GM19025 (cell line): ENCODE results near the gene SMYD3.
"Not testable (repeated sequence)": the region's sequence is repeated elsewhere in the genome, so short reads cannot be mapped to it uniquely, and the experiment has no call there.

Source experiments
- ATAC-seq: cut with Tn5 transposase; IDR thresholded peaks from one replicate; pipeline ENCODE4 v1.9.1; 2021; ENCODE audit warnings: mild to moderate bottlenecking, low read depth, moderate library complexity; ENCODE audit not compliant: unreplicated experiment

Gene SMYD3

DNA sequence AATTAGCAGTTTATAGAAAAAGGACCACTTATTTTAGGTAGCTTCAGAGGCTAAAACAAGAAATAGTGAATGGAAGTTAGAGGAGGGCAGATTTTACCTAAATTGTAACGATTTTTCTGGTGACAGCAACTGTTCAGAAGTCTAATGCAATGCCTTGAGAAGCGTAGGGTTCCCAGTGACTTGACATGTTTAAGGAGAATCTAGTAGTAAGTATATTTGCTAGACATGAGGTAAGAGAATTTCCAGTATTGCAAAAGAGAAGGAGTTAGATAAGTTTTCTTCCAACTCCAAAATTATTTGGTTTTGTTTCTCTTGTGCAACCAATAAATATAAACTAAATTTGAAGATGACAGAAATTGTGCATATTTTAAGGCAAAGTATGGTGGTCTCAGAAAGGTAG is 140.0 kb downstream of the SMYD3 start:
- ATAC-seq, result no peak

DNA sequence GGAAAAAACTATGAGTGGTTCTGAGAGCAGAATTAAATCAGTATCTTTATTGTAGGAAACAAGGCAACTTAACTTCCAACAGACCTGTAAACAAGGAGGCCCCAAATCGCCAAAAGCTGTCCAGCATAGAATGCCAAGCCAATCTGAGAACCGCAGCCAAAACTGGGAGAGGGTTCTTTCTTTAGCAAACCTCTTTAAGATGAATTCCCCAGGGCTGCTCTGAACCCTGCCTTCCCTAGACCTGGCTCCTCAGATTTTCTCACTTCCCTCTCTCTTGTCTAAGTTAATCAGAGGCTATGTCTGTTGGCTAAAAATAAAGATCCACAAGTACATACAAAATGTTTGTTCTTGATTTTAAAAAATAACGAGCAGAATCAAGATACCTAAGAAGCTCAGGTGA is 141.4 kb downstream of the SMYD3 start:
- no peak for ATAC-seq

DNA sequence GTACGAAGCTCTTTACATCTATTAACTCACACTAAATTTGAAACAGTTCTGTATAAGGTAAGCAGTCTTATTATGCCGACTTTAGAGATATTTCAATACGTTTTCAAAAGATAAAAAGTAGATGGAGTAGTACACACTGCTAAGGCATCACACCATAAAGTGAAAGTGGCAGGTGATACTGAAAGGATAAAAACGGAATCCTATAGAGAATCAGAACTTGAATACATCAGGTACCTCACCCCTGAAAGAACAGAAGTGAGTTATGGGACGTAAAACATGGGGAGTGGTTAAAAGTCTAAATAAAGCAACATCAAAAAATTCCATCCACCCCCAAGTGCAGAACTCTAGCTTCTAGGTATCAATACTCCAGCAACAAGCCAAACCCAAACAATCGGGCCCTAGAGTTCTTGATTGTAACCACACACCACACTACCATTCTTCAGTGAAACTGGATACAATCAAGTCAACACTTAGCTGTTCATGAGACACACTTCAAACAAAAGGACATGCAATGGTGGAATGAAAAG is 142.6 kb downstream of the SMYD3 start:
- peak; percentile 85 for ATAC-seq

DNA sequence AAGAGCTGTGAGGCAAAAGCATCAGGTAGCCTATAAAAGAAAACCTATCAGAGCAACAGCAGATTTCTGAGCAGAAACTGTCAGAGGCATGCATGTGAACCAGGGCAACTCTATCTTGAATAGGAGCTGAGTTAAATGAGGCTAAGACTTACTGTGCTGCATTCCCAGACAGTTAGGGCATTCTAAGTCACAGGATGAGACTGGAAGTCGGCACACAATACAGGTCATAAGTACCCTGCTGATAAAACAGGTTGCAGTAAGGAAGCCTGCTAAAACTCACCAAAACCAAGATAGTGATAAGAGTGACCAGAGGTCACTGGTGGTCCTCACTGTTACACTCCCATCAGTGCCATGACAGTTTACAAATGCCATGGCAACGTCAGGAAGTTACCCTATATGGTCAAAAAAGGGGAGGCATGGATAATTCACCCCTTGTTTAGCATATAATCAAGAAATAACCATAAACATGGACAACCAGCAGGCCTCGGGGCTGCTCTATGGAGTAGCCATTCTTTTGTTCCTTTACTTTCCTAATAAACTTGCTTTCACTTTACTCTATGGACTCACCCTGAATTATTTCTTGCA is 150.0 kb downstream of the SMYD3 start:
- ATAC-seq, result not testable (repeated sequence)

DNA sequence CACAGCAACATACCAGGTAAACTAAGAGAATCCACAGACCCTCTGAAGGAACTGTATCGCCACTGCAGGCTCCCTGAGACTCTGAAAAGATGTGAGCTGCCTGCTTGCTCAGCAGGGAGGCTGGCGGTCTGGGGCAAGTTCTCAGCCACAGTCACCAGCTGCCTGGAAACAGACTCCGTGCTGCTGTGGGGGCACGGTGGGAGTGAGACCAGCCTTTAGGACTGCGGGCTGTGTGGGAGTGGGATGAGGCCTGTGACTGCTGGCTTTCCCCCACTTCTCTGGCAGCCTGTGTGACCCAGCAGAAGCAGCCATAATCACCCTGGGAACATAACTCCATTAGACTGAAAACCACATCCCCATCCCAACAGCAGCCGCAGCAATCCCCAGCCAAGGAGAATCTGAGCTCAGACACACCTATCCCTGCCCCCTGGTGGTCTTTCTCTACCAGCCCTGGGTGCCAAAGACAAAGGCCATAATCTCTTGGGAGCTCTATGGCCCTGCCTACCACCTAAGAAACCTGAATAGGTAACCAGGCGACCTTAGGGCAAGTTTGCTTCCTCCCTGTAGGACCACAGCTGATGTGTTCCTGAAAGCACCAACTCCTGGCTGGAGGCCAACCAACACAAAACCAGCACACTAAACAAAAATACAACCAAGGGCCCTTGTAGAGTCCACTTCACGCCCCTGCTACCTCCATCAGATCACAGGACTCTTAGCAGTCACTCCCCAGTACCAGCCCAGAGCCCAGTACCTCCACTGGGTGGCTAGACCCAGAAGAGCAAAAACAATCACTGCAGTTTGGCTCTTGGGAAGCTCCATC is 151.5 kb downstream of the SMYD3 start:
- ATAC-seq, result no peak

DNA sequence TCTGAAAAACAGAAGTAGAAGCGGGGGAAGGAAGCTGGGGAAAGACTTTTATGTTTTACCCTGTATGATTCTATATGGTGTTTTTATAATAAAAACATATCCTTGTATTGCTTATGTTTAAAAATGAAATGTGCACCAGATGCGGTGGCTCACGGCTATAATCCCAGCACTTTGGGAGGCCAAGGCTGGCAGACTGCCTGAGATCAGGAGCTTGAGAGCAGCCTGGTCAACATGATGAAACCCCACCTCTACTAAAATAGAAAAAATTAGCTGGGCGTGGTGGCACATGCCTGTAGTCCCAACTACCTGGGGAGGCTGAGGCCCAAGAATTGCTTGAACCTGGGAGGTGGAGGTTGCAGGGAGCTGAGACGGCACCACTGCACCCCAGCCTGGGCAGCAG is 155.4 kb downstream of the SMYD3 start:
- no peak for ATAC-seq

DNA sequence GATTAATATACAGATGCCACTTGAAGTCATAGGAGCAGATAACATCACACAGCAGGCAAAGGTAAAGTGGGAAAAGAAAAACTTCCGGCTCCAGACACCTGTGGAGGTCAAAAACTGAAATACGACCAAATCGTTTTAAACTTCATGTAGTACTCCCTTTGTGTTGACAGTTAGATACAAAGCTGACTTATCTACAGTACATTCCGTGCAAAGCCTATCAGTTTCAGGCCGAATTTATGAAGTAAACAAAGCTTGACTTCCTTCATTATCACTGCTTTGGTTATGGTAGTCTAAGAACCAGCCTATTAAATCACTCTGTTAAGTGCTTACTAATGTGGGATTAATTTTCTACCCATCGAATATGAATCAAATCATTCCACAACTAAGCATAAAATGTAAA is 156.3 kb downstream of the SMYD3 start:
- no peak for ATAC-seq

DNA sequence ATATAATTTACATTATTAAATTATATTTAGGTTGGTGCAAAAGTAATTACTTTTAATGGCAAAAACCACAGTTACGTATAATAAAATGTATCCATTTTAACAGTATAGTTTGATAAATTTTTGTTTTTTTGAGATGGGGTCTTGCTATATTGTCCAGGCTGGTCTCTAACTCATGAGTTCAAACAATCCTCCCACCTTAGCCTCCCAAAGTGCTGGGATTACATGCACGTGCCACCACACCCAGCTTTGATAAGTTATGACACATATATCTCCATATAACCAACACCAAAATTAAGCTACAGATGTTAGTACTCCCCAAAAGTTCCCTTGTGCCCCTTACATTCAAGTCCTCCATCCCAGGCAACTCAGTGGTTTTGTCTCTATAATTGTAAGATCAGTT is 163.1 kb downstream of the SMYD3 start:
- ATAC-seq, result no peak

DNA sequence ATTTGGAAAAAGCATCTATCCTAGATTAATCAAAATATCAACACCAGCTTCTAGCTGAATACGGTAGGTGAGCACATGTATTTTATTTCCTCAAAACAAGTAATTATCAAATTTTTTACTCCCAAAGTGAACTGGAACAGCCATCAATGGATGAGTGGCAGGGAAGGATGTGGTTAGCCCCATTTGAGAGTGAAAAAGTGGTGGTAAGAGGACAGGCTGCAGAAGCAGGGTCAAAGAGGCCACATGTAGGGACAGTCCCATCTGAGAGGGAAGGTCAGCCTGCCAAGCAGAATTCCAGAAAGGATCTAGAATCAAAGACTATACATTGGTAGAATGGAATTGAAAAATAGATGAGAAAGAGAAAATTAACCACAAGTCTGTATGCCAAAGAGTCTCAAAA is 163.8 kb downstream of the SMYD3 start:
- no peak for ATAC-seq

DNA sequence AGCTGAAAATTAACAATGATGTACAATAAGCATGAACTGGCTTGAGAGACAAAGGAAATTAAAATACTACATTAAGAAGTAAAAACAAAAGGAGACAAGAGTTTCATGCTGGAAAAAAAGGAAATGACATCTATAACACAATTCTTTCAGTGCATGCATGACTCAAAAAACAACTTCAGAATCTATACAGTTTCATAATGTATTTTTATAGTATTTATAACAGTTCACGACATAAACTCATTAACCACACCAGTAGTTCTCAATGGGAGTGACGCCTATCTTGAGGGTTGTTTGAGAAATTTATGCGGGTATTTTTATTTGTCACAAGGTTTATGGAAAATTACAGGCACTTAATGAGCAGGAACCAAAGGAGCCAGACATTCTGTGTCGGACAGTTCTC is 168.5 kb downstream of the SMYD3 start:
- ATAC-seq, result no peak

DNA sequence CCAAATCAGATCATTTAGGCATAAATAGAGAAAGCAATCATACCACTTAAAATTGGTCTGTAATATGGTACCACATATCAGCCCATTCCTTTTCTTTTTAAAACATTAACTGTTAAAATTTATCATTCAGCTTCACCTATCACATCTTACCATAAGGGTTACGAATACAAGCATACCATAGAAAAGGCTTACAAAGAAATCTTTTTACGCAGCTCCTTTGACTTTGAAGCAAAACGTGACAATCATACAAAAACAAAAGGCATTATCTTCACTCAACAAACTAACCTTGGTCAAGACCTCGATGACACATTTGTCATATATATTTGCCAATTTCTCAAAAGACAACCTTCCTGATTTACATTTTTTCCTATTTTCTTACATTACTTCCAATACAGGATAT is 169.0 kb downstream of the SMYD3 start:
- ATAC-seq, result no peak

DNA sequence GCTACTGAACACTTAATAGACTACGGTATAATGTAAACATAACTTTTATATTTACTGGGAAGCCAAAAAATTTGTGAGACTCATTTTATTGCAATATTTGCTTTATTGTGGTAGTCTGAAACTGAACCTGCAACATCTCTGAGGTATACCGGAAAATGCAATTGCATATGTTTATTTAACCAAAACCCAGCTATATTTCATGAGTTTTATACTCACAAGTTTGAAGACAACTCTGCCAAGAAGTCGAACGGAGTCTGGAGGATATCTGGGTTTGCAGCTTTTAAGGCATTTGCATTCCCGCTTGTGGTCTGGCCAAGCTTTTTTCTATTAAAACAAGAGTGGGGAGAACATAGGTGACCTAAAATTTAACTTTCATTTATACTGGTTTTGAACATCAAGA is 171.9 kb downstream of the SMYD3 start:
- ATAC-seq, result no peak

DNA sequence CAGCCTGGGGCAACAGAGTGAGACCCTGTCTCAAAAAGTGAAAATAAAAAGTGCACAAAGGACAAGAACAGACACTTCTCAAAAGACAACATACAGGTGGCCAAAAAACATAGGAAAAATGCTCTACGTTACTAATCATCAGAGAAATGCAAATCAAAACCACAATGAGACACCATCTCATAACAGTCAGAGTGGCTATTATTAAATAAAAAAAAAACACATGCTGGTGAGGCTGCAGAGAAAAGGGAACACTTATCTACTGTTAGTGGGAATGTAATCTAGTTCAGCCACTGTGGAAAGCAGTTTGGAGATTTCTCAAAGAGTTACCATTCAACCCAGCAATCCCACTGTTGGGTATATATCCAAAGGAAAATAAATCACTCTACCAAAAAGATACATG is 173.2 kb downstream of the SMYD3 start:
- ATAC-seq, result no peak

DNA sequence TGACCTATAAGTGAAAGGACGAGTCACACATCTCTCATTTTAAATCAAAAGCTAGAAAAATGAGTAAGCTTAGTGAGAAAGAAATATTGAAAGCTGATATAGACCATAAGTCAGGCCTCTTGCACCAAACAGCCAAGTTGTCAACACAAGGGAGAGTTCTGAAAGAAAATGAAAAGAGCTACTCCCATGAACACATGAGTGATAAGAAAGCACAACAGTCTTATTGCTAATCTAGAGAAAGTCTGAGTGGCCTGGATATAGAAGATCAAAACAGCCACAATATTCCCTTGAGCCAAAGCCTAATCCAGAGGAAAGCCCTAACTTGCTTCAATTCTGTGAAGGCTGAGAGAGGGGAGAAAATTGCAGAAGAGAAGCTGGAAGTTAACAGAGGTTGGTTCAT is 175.0 kb downstream of the SMYD3 start:
- no peak for ATAC-seq

DNA sequence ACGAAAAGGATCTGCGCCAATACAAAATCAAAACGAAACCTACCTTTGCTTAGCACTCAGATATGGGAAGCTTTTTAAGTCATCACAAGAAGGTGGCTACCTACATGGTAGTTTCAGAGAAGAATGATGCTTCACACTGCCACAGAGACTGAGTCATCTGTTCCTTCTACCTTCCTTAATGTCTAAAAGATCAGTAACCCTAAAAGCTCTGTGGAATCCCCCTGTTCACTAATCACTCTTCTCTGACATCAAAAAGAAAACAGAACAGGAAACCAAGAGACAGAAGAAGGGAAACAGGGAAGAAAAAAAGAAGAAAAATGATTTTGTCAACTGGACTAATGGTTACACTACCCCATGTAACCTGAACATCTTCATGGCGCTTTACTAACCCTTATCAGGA is 177.2 kb downstream of the SMYD3 start:
- ATAC-seq, result peak; percentile 96

DNA sequence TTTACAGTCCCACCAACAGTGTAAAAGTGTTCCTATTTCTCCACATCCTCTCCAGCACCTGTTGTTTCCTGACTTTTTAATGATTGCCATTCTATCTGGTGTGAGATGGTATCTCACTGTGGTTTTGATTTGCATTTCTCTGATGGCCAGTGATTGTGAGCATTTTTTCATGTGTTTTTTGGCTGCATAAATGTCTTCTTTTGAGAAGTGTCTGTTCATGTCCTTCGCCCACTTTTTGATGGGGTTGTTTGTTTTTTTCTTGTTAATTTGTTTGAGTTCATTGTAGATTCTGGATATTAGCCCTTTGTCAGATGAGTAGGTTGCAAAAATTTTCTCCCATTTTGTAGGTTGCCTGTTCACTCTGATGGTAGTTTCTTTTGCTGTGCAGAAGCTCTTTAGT is 177.8 kb downstream of the SMYD3 start:
- not testable (repeated sequence) for ATAC-seq

DNA sequence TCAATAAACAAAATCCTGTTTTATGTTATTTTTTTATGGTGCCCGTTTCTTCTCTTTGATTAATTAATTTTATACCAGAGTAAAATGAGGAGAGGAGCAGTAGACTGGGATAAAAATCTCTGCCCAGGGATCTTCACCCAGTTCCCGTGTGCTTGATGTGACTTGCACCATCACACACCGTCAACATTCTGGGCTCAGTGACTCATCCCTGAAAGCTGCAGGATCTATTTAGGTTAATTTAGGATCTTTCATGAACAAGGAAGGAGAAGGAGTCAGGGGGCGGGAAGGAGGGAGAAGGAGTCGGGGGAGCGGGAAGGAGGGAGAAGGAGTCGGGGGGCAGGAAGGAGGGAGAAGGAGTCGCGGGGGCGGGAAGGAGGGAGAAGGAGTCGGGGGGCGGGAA is 182.4 kb downstream of the SMYD3 start:
- no peak for ATAC-seq

DNA sequence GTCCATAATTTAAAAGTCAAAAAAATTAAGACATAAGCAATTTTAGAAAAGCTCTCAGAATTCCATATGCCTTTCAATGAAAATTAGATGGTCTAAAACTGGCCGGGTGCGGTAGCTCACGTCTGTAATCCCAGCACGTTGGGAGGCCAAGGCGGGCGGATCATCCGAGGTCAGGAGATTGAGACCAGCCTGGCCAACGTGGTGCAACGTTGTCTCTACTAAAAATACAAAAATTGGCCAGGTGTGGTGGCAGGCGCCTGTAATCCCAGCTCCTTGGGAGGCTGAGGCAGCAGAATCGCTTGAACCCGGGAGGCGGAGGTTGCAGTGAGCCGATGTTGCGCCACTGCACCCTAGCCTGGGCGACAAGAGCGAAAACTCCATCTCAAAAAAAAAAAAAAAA is 183.0 kb downstream of the SMYD3 start:
- ATAC-seq, result not testable (repeated sequence)

DNA sequence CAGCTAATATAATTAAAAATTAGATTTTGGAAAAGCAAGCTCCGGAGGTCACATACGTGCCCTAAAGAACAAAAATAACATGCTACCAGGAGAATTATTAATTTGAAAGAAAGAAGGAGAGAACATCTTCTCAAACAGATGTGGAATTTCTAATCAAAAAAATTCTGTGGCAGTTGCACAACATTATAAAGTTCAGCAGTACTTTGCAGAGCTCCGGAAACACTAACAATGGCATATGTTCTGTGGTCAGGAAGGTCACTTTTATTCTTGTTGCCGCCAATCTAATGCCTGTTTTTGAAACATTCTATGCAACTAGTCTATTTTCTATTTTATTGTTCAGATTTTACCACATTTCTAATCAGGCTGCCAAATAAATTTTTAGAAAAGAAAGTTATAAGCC is 186.8 kb downstream of the SMYD3 start:
- ATAC-seq, result no peak

DNA sequence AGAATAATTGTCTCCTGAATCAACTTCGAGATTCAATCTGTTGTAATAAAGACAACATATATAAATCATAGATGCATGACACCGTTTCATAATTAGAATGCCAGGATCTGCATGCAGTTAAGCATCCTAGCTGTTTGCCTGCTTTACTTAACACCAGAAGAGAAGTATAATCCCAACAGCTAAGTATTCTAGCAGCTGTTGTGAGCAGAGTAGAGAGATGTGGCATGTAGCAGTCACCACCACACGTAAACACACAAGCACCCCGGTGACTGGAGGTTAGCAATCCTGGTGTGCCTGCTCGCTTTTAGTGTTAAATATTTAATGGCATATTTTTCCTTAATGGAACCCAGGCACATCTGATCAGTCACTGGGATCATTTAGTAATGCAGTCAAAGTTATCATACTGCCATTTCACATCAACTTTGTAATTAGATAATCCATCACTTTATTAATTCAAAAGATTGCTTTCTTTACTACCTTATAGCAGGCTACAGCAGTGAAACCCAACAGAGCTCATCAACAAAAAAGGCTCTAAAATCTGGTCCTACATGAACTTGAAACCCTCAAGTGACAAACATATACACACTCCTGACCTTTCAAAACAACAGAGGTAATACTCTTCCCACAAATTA is 187.9 kb downstream of the SMYD3 start:
- no peak for ATAC-seq

DNA sequence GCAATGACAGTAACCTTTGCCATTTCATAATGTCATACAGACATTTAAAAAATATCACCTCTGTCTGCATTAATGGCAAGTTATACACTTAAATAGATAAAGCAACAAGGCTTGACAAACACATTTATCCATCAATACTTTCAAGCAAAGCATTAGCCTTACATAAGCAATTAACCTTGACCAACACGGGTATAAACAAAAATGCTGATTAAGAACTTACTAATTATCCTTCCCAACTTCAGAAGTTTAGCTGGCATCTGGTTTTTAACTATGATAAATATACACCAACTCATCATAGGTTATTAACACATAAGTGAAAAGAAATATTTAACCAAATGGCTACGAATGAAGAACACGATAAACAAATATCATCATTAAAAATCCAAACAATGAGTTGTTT is 188.5 kb downstream of the SMYD3 start:
- no peak for ATAC-seq

DNA sequence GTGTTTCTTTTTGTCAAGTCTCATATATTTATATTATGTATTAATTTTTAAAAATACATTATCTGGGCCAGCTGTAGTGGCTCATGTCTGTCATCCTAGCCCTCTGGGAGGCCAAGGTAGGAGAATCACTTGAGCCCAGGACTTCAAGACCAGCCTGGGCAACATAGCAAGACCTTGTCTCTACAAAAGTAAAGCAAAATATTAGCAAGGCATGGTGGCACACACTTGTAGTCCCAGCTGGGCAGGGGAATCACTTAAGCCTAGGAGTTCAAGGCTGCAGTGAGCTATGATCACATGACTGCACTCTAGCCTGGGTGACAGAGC is 189.1 kb downstream of the SMYD3 start:
- no peak for ATAC-seq
